Measurements from ENCODE around the gene CD83. TPM values are rescaled to one million over a fixed set of nuclear protein-coding genes. Genes with fewer than 3 reads are reported as not detected.
A peak's percentile ranks its signal among the peaks of the same experiment; 100 is the strongest.

Gene CD83
- total RNA-seq, 1 donor from 2014 or later, result 22.0 TPM

DNA sequence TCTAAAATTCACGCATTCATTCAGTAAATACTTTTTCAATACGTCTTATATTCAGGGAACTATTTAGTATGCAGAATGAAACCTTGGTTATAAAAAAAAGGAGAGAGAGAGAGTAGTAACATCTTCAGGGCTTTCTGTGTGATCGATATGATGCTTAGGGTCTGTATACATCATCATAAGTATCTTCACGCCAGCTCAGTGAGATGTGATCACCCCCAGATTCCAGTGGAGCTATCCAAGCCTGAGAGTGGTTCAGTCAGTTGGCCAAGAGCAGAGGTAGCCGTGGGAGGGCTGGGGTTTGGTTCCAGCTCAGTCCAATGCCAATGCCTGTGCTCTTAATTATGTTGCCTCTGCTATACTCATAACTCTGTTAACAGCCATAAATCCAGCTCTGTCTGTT is 8.6 kb downstream of the CD83 start:
- peak; percentile 8 for DNase-seq

DNA sequence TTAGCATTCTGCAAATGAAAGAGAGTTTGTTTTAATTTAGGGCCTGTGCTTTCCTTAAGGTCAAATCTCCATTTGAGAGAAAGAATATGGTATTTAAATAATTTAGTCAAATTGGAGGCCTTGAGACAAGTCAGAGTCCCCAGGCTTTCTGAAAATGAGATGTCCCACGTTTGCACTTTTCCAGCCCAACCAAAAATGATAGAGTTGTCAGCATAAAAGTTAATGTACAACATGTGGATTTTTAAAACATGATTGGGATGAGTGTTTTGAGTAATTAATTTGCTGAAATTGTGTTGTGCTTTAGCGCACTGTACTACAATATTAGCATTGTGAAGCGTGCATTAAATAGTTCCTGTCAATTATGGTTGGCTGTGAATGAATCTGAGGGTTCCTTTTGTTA is 10.0 kb downstream of the CD83 start:
- no peak for DNase-seq

DNA sequence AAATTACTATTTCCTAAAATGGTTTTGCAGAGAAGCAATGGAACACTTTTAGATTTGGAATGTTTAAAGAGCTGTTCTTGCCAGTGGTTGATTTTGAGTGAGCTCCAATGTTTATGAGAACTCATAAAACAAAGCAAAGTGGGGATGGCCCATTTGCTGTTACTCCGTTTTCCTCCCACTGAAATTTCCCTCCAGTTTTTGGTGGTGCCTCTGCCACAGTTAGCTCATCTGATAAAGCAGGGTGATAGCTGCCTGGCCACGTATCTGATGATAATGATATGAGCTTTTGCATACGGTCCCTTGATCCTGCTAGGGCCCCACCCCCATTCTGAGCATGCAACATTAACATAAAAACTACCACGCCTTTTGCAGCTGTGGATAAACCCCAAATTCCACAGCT is 10.4 kb downstream of the CD83 start:
- no peak for DNase-seq

DNA sequence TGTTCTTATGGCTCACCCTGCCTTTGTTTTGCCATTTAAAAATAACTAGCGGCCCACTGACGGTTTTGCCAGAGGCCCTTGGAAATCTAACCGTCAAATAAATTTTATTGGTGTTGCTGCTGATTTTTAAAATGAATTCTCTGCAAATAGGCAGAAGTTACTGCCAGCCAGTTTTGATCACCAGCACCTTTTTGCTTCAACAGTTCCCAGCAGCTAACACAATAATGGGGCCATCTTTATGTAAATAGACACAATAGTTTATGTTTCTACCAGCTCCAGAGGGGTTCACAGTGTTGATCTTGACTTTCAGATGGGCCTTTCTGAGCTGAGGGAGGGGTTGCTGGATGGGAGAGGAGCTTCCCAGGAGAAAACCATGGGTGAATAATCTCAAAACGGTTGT is 11.2 kb downstream of the CD83 start:
- no peak for DNase-seq

DNA sequence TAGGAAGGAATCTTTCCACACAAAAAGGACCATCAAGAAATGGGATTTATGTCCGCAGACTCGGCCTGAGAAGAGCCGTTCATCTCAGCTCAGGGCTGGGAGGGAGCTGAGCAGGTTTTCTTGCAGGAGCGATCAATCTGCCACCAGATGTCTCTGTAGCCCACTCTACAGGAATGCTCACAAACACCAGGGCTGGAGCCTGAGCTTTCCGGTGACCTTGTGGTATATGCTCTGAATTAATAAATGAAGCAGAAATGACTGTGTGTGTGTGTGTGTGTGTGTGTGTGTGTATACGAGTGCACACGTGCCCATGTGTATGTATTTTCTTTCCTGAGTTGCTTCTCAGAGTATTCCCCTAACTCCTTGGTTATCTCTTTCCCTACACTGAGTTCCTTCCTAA is 12.0 kb downstream of the CD83 start:
- DNase-seq, result peak; percentile 36

DNA sequence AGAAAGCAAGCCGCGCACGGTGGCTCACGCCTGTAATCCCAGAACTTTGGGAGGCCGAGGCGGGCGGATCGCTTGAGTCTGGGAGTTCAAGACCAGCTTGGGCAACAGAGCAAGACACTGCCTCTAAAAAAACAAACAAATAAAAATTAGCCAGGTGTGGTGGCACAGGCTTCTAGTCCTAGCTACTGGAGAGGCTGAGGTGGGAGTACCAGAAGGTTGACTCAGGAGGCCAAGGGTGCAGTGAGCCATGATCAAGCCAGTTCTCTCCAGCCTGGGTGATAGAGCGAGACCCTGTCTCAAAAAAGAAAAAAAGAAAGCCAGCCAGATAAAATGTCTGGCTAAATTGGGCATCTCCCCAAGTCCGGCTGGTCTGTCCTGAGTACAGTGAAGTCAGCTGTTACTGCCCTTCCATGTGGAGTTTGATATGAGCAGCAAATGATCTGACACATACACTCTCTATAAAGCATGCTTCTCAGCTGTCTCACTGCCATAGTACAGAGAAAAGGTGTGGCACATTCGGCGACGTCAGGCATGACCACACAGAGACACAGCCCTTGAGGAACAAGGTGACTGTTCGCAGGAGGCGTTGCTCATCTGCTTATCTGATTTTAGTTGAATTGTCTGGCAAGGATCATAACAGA is 13.0 kb downstream of the CD83 start:
- DNase-seq, result no peak

DNA sequence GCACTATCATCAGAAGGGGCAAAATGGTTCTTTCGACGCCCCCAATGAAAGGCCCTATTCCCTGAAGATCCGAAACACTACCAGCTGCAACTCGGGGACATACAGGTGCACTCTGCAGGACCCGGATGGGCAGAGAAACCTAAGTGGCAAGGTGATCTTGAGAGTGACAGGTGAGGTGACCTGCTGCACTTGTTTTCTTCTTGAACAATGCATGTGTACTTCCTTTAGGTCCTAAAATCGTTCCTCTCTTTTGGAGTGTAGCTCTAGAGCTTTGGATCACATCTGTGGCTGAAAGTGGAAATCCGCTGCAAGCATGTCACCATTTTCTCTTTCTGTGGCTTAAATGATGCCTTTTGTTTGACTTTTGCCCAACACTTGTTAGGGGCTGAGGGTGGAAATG is 14.0 kb downstream of the CD83 start:
- no peak for DNase-seq

DNA sequence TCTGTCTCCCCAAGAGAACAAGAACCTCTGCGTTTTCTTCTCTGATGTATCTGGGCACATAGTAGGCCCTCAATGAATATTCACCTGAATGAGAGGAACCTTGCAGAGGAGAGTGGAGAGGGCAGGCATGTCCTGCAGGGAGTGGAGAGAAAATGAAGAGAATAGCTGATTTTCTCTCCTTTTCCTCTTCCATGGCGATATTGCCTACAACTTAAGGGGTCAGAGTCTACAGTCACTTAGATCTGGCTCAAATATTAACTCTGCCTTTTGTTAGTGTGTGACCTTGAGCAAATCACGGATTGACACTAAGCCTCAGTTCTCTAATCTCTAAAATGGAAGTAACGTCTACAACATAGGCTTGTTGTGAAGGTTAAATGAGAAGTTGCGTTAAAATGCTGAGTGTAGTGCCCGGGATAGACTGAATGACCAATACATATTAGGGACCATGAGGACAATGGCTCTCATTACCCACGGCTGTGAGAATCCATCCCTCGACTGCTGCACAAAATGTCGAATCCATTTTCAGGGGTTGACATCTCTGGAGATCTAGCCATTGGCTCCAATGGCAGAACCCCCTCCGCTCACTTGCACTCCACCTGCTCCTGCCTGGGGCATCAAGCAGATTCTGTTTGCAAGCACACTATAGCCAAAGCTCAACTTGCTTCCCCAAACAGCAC is 14.8 kb downstream of the CD83 start:
- DNase-seq, result no peak

DNA sequence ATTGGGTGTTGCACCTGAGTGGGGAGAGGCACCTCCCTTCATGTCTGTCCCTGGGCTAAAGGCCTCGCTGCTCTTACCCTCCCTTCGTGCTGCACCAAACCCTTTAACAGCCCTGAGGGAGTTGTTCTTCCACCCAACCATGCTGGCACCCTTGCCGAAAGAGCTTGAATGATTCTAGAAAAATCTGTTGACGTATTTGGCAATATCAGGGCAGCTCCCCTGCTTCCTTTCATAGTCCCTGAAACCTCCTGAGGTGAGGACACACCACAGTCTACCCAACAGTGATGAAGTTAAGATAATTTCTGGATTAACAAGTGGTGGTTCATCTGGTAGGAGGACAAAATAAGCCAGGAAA is 15.3 kb downstream of the CD83 start:
- no peak for DNase-seq

DNA sequence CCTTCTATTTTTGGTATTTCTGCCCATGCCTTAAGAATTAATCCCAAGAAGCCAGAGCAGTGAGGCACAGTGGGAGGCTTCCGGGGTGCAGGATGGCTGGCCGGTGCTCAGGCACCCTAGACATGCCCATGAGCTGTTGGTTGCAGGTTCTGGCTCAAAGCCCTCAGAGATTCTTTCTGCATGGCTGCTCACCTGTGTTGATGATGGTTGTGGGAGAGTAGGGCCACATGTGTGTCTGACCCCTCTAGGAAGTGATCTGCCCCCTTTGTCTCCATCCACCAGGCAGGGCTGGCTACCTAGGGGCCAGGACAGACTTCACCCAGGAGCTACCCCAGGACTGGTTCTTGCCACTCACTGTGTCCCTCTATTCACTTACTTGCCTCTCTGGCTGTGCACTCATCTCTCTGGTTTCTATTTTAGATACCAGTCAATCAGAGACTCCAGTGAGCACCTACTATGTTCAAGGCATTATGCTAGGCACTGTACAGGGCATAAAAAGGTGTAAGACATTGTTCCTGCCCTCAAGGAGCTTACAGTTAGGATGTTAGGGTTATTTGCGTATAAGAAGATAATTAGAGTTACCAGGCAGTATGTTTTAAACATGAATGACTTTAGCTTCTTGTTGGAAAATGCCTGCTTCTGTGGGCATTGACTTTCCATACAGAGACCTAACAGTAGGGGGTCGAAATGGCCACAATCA is 16.8 kb downstream of the CD83 start:
- DNase-seq, result no peak

DNA sequence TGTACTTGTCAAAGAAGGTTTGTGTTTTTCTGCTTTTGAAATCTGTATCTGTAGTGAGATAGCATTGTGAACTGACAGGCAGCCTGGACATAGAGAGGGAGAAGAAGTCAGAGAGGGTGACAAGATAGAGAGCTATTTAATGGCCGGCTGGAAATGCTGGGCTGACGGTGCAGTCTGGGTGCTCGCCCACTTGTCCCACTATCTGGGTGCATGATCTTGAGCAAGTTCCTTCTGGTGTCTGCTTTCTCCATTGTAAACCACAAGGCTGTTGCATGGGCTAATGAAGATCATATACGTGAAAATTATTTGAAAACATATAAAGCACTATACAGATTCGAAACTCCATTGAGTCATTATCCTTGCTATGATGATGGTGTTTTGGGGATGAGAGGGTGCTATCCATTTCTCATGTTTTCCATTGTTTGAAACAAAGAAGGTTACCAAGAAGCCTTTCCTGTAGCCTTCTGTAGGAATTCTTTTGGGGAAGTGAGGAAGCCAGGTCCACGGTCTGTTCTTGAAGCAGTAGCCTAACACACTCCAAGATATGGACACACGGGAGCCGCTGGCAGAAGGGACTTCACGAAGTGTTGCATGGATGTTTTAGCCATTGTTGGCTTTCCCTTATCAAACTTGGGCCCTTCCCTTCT is 18.4 kb downstream of the CD83 start:
- DNase-seq, result no peak

DNA sequence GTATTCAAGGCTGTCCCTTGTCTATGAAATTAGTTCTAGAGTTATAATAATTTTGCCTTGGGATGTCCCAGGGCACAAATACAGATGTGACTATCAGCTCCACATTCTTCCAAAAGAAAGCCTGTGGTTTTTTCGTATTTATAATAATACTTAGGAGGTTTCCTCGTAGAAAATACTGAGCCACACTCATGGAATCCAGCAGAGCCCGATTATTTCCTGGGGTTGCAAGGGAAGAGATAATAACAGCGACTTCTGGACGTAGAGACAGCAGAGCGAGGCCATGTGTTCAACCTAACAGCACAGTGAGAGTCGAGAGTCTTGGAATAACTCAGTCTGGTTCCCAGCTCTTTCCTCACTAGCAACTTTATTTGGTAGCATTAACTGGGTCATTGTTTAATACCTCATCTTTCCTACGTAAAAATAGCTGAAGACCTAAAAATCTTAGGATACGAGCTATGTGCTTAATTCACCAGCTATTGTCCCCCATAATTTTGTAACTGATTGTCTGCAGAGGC is 21.2 kb downstream of the CD83 start:
- DNase-seq, result no peak

DNA sequence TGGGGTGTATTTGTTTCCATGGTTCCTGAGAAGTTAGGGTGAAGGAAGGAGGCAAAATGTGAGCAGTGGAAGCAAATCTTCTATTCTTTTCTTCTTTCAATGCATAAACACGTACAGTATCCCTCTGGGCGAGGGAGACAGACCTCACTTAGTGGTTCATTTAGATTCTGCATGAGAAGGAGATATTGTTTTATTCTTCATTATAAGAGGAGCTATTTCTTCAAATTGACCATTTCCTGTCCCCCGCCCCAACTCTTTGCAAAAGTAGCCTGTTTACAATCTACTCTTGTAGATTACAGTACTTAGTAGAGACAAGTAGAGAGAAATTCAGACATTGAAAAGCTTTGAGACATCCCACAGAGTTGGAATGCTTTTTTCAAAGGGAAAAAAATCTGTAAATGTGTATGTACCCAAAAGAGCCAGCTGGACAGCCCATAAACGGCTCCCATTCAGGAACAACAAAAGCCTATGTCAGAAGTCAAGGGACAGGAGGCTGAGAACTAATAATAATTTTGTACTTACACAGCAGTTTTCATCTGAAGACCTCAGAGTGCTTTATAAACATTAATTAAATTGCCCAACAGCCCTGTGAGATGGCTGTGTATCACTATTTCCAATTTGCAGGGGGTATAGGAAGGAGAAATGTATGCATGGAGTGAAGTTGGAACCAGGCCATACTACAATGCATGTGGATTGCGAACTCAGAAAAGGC is 23.9 kb downstream of the CD83 start:
- no peak for DNase-seq

DNA sequence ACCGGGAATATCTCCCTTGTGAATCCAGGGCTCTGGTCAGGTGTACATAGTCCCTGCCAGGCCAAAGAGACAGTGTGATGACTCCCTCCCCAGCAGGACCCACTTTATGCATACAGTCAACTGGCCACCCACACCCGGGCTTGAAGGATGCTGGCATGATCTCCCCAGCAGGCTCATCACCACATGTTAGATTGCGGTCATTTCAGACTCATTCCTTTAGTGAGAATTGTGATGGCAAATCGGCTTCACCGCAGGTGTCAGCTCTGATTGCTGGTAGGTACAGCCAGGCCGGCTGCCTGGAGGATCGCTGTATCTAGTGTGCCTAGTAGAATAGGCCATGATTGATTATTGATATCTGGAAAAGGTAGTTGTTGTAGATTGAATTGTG is 24.5 kb downstream of the CD83 start:
- no peak for DNase-seq

DNA sequence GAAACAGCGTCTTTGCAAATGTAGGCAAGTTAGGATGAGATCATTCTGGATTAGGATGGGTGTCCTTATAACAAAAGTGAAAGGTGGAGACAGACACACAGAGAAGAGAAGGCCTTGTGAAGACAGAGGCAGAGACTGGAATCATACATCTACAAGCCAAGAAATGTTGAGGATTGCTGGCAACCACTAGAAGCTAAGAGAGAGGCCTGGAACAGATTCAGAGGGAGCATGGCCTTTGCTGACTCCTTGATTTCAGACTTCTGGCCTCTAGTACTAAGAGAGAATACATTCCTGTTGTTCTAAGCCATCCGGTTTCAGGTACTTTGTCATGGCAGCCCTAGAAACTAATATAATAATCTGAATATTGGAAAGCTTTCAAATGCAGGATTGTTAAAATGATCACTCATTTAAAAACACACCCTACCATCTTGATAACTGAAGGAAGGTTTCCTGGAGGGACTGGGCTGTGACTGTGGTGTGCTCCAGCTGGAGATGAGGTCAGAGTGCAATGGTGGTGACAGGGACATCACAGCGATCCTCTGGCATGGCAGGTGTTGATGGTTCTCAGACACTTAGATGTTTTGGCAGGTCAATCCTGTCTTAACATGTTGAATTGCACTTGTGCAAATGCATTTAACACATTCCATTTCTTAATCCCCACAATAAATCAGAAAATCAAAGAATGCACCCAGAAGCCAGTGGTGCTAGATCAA is 25.1 kb downstream of the CD83 start:
- no peak for DNase-seq

DNA sequence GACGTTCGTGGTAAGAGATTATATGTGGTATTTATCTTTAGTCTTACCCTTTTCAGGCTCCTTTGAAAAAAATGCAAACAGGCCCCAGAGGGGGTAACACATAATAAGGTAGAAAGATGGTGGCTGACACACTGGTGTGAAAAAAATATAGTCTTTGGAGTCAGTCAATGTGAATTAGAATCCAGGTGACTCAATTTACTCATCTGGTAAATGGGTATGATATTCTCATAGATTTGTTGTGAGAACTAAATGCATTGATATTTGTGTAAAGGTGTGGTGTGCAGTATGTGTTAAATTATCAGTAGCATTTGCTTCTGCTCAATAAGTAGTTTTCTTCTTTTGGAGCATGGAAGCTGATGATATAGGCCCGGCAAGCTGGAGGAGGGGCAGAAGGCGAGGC is 25.7 kb downstream of the CD83 start:
- DNase-seq, result no peak

DNA sequence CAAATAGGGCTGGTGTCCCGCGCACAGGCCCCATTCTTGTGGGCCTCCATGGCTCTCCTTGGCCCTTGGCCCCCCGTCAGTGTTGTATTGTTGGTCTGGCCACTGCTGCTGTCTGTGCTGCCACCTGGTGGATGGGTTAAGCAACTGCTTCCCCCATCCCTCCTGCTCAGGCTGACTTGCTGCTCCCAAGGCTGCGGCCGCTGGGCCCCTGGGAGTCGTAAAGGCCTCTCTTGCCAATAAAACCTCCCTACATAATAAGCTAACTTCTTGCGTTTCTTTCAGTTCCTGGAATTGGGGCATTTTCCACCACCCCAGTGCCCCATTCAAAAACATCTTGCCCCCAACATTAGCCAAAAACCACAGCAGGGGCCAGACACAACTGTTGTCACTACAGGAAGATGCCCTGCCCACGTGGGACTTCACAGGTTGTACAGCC is 27.1 kb downstream of the CD83 start:
- peak; percentile 26 for DNase-seq

DNA sequence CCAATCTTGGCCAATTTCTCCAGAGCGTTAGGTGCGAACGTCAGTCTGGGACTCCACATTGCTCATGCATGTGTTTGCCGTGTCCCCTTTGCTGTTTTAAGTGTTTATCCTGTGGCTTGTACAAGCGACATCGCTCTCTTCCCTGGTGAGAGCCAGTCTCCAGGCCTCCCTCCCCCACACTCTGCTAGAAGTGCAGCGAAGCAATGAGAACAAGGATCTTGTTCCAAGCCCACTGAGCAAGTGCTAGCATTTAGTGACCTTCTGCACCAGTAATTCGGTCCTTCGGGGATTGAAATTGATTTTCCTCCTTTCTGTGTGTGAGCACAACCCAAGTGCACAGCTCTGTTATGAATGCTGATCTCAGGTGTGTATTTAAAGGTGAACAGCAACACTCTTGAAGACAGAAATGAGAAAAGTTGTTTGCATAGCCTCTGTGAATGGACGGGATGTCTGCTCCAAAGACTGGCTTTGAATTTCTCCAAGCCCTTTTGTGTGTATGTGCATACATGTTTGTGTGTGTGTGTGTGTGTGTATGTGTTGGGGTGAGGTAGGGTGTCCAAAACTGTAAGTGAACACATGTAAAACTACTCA is 29.0 kb downstream of the CD83 start:
- no peak for DNase-seq

DNA sequence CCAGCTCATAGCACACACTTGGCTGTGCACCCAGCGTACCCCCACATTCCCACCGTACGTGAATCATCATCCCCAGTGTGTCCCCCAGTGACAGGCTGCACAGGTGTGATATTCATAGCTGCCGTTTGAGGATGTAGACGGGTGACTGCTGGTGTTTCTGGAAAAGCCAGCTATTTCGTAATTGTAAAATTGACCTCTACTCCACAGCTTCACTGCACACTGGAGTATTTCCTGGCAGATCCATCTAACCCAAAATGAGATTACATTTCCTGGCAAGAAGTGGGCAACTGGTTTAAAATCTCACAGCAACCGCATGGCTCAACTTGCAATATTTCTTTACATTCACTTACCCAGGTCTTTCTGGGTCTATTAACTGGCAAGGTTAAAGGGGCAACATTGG is 30.3 kb downstream of the CD83 start:
- DNase-seq, result no peak

DNA sequence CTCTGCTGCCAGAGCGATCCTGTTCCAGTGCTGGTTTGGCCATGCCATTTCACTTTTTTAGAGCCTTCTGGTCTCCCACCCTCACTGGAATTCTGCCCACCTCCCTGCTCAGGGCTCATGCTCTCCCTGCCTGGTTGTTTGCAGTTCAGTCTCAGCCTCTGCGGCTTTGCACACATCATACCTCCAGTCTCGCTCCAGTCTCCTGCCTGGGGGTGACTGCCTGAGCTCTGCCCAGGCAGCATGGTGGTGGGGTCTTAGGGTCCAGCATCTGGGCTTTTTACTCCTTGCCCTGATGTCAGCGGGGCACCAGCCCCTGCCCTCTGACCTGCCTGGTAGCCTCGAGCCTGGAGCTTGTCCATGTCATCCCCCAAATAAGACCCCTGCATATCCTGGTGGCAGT is 30.9 kb downstream of the CD83 start:
- no peak for DNase-seq

DNA sequence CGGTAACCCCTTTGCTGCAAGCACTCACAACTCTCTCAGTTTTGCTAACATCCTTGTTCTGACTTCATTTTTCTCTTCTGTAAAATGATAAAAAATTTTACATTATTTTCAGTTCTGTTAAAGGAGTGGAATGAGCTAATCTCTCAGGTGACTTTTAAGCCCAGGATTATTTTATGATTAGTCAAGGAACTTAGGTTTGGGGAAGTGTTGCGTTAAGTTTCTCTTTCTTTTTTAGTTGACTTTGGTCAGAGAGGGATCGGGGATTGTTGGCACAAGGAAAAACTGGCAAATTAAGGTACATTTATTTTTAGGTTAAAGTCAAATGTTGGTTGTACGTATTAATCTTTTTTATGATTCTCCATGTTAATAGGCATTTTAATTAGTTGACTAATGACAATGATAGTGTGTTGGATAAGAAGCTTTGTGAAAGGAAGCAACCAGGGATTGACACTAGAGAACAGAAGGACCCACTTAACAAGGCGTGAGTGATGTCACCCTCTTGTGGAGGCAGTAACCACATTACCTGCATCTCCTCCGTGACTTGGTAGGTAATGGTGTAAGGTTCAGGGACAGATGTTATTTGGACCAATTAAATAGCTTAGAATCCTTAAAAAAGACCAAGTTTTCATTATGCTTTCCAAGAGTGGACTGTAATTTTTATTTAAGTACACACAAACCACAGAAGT is 31.6 kb downstream of the CD83 start:
- no peak for DNase-seq
